Smooth muscle cell of the coronary artery (primary cell): ENCODE results near the gene TFAP2C. TPM values are rescaled to one million over a fixed set of nuclear protein-coding genes. Genes with fewer than 3 reads are reported as not detected.

Experiments
- total RNA-seq: library from RNA; depleted of rRNA; stranded (reverse); fragments of >200 nt; gene quantifications from 2 replicates; pipeline ENCODE4 v1.2.3, GENCODE V29; 2014; ENCODE audit warnings: low replicate concordance

The TFAP2C gene
- 1.8 TPM in 1 of 2 replicates, not detected in the other for total RNA-seq

DNA sequence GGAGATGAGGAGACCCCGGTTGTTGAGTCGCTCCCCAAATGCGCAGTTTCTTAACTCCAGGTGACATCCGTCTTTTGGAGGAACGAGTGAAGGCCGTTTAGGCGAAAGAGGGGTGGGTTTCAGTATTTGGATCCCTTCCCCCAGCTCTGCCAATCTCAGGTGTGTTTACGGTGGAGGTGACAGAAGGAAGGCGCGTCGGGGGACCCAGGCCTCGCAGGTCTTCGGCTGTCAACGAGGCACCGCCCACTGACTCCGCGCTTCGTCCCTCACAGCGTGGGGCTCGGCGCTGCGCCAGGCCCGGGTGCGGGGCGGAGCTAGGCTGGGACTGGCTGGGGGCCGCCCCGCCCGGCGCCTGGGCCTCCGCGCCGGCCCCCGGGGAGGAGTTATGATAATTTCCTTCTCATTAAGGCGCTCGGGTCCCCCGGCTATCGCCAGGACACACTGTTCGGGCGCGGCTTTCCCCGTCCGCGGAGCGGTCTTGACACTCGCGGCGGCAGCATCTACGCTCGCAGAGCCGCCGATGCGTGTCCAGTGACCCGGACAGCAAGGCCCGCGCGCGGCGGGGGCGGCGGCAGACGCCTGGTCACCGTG lies at the start of gene TFAP2C:
TSS of gene TFAP2C (plus strand) at position 434 of the 591 bp plus-strand sequence. CDS start 239 bp downstream, outside the sequence.

Other genes with a start within 250 kb of the TFAP2C start
- 1.9 and 11.0 TPM in 2 replicates for gene AURKA, start 237.1 kb upstream of the TFAP2C start, total RNA-seq
- 21.3 and 26.9 TPM in 2 replicates for gene CSTF1, start 236.7 kb upstream of the TFAP2C start, total RNA-seq
- 0.12 and 0.38 TPM in 2 replicates for gene CASS4, start 217.0 kb upstream of the TFAP2C start, total RNA-seq
- gene RTF2, start 160.7 kb upstream of the TFAP2C start, total RNA-seq, result 65.5 and 97.5 TPM in 2 replicates
- gene FAM209A, start 104.6 kb upstream of the TFAP2C start, total RNA-seq, result not detected in 2 replicates
- gene FAM209B, start 96.1 kb upstream of the TFAP2C start, total RNA-seq, result 0.23 TPM in 1 of 2 replicates, not detected in the other